ENCODE data around the gene SMAD7. TPM values are rescaled to one million over a fixed set of nuclear protein-coding genes. Genes with fewer than 3 reads are reported as not detected.
"Not testable (repeated sequence)": the region's sequence is repeated elsewhere in the genome, so short reads cannot be mapped to it uniquely, and the experiment has no call there.

SMAD7 gene
- total RNA-seq, 4 donors from 2014 or later = 22.4 to 48.4 (median 29.3) TPM

- Histone ChIP-seq H3K4me3 (no peak overlapping the region), H3K4me1 (no peaks in the 10 kb centered on the region), H3K27me3 (no peaks in the 10 kb centered on the region), H3K9me3 (no peaks in the 10 kb centered on the region), H3K36me3 (no peaks in the 10 kb centered on the region), H3K27ac (no peak overlapping the region)
- intact Hi-C loops (cut with DNase I; ENCODE audit: low total_unique reads) = no loop called here
- TF ChIP-seq, protein P1, sequence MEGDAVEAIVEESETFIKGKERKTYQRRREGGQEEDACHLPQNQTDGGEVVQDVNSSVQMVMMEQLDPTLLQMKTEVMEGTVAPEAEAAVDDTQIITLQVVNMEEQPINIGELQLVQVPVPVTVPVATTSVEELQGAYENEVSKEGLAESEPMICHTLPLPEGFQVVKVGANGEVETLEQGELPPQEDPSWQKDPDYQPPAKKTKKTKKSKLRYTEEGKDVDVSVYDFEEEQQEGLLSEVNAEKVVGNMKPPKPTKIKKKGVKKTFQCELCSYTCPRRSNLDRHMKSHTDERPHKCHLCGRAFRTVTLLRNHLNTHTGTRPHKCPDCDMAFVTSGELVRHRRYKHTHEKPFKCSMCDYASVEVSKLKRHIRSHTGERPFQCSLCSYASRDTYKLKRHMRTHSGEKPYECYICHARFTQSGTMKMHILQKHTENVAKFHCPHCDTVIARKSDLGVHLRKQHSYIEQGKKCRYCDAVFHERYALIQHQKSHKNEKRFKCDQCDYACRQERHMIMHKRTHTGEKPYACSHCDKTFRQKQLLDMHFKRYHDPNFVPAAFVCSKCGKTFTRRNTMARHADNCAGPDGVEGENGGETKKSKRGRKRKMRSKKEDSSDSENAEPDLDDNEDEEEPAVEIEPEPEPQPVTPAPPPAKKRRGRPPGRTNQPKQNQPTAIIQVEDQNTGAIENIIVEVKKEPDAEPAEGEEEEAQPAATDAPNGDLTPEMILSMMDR (IDR thresholded peaks at IDR 0.05) = no peak
- no peak for TF ChIP-seq POLR2A (IDR thresholded peaks at IDR 0.05)
- DNase-seq = no peak
These were observed 76.0 kb downstream of the SMAD7 start for GRCh38 chr18:48874701-48875162.

DNA sequence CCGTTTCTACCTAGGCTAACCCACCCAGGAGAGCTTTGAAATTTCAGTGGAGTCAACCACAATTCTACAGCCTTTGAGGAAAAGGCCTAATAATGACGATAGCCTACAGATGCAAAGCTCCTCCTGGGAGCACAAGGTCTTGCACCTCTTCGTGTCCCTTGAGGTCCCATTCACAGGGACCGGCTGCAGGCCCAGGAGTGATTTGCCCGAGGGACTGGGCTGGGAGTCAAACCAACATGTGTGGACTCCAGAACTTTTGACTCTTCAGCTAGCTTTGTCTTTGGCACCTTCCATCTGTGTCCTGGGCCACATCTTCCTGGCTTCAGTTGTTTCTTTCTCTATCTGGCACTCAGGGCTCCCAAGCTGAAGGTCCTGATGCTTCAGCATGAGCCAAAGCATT, 76.5 kb downstream of the SMAD7 start:
- no peaks in the 10 kb centered on the region for H3K36me3 ChIP-seq
- no peaks in the 10 kb centered on the region for H3K4me1 ChIP-seq
- no peaks in the 10 kb centered on the region for H3K27me3 ChIP-seq
- intact Hi-C loops (cut with DNase I; ENCODE audit: low total_unique reads) = no loop called here
- no peaks in the 10 kb centered on the region for H3K9me3 ChIP-seq
- no peak for DNase-seq
- H3K4me3 ChIP-seq = no peak overlapping the region
- H3K27ac ChIP-seq = peak overlapping the region in 1 of 2 donors; percentile 60
- TF ChIP-seq POLR2A (IDR thresholded peaks at IDR 0.05) = no peak
- TF ChIP-seq, protein P1 (IDR thresholded peaks at IDR 0.05) = no peak

DNA sequence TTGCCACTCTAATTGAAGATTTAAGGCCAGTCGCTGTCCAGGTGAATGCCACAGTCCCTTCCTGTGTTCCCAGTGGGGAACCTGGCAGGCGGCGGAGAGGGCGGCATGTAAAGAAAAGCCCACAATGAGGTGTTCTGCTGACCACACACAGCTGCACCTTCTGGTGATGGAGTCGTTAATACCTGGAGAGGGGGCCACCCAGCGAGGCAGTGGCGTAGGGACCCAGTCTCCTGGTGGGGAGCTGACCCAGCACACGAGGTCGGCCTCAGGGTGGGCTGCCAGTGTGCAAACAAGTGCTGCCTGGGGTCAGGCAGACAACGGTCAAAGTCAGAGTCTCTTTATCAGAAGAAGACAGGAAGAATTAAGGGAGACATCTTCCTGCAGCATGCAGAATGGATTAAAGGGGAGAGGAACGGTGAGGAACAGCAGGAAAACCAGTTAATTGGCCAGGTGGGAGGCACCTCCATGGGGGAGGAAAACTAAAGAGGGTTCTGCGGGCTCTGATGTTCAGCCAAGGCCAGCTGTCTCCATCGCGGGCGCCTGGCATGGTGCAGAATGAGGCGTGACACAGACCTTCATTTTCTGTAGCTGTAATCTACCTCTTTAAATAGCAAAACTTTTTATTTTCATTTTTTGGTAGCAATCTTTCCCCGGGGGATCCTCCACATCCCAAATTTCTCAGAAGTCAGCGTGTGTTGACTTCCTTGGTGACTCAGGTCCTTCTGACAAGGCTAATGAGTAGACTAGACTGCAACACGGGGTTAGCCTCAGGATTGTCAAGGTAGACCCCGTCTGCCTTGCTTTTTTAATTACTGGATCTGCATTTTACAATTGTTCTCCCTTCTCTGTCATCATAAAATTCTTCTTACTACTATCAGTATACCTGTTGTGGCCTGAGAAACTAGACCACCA, 78.3 kb downstream of the SMAD7 start:
- no peaks in the 10 kb centered on the region for H3K36me3 ChIP-seq
- no peaks in the 10 kb centered on the region for H3K4me1 ChIP-seq
- peak overlapping the region; percentile 60 for H3K27ac ChIP-seq
- no peak for DNase-seq
- H3K9me3 ChIP-seq = no peaks in the 10 kb centered on the region
- H3K4me3 ChIP-seq = no peak overlapping the region
- no peak for TF ChIP-seq POLR2A (IDR thresholded peaks at IDR 0.05)
- TF ChIP-seq, protein P1 (IDR thresholded peaks at IDR 0.05) = no peak
- intact Hi-C loops (cut with DNase I; ENCODE audit: low total_unique reads) = no loop called here
- H3K27me3 ChIP-seq = no peaks in the 10 kb centered on the region

DNA sequence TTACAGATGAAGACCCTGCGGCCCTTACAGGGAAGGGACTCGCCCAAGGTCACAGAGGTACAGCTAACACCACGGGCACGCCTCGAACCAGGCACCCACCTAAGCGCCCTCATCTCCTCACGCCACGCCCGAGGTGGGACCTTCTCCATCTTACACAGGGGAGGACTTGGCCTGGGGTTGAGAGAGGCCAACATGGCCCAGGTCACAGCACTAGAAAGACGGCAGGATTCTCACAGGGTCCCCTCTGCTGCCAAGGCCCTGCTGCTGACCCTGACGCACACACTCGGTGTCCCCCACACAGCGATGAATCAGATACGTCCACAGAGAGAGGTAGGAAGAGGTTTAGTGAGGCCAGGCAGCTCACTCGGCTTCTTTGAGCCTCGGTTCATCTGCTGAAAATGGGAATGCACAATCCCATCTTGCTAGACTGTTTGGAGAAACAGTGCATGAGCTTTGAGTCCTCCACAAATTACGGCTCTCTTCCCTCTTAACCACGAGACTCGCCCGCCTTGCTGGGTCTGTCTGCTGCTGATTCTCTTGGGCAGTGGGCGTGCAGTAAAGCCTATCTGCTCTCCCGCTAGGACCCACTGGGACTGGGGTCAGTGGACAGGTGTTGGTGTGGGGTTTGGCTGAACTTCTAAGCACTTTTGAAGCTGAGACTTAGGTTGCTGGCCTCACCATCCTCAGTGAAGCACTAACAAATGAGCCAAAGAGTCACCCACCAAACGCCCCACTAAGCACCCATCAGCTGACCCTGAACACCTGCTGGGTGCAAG, 79.2 kb downstream of the SMAD7 start:
- Histone ChIP-seq H3K4me1 (no peaks in the 10 kb centered on the region), H3K27me3 (no peaks in the 10 kb centered on the region), H3K27ac (no peak overlapping the region), H3K36me3 (no peaks in the 10 kb centered on the region), H3K9me3 (no peaks in the 10 kb centered on the region), H3K4me3 (no peak overlapping the region)
- intact Hi-C loops (cut with DNase I; ENCODE audit: low total_unique reads) = no loop called here
- no peak for TF ChIP-seq POLR2A (IDR thresholded peaks at IDR 0.05)
- TF ChIP-seq, protein P1 (IDR thresholded peaks at IDR 0.05) = no peak
- no peak for DNase-seq

DNA sequence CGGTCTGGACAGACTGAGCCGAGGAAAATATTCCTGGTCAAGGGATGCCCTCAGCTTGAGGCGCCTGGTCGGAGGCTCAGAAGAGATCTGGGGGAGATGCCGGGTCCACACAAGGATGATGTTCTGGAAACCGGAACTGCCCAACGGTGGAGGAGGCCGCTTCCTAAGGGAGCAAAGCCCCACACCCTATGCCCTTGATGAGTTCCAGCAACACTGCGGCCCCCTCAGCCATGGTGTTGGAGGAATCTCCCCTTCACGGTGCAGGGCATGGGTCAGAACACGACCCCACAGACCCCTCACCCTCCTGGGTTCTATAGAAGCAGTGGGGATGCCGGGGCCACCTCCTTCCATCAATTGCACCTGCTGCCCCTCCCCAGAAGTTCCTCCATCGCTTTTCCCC, 79.8 kb downstream of the SMAD7 start:
- H3K4me3 ChIP-seq; H3K27ac ChIP-seq; H3K4me1 ChIP-seq; intact Hi-C loops (cut with DNase I; ENCODE audit: low total_unique reads); DNase-seq; H3K27me3 ChIP-seq; H3K9me3 ChIP-seq; H3K36me3 ChIP-seq: not testable (repeated sequence)
